Testis (tissue), 3 donors: ENCODE data around the gene AP5Z1. TPM values are rescaled to one million over a fixed set of nuclear protein-coding genes. Genes with fewer than 3 reads are reported as not detected.

Experiments used
- DNase-seq: peaks from one replicate; pipeline ENCODE4 v3.0.0-alpha.2; 2019
- H3K27ac ChIP-seq, 2 donors: fragments of 200-600 bp; sonication (generic); one replicate each; pipeline ENCODE4 v1.5.1; 2019
- H3K27me3 ChIP-seq: fragments of 200-600 bp; sonication (generic); one replicate; pipeline ENCODE4 v1.5.1; 2019
- H3K36me3 ChIP-seq: fragments of 200-600 bp; sonication (generic); one replicate; pipeline ENCODE4 v1.5.1; 2017; ENCODE audit warnings: low read depth; ENCODE audit errors: missing control alignments
- H3K4me1 ChIP-seq: fragments of 200-600 bp; sonication (generic); one replicate; pipeline ENCODE4 v1.5.1; 2019
- H3K4me3 ChIP-seq, 2 donors: fragments of 200-600 bp; sonication (generic); one replicate each; pipeline ENCODE4 v1.5.1; 2017 to 2019
- H3K9me3 ChIP-seq: fragments of 200-600 bp; sonication (generic); one replicate; pipeline ENCODE4 v1.5.1; 2017
- CTCF ChIP-seq, 3 experiments: fragments of 450-650 bp in 2 of 3; fragments of 200-600 bp in 1 of 3; sonication (generic) in 1 of 3; IDR thresholded peaks; one replicate each; pipeline ENCODE4 v1.5.1; 2016 to 2019; ENCODE audit warnings: antibody characterized with exemption in 3 of 3, mild to moderate bottlenecking in 2 of 3, moderate library complexity in 1 of 3
- POLR2A ChIP-seq: fragments of 450-650 bp; IDR thresholded peaks from one replicate; pipeline ENCODE4 v1.6.1; 2017; ENCODE audit warnings: antibody characterized with exemption, mild to moderate bottlenecking, moderate library complexity
- WGBS, 2 donors: methylation state at CpG; one replicate each; pipeline ENCODE4 v1.1.5; 2018; 5-methylcytosine and 5-hydroxymethylcytosine counted together
- intact Hi-C: fragments of 100-400 bp; cut with DNase I; formaldehyde crosslinking; loops from one replicate; pipeline ENCODE4 v1.15.1; 2023; ENCODE audit warnings: low total_unique reads
- polyA plus RNA-seq: library from polyadenylated mRNA; stranded (reverse); fragments of 350-450 nt; fragmentation: Illumina TruSeq; extraction: RNeasy Lipid Tissue Mini Kit (QIAGEN cat#74804); gene quantifications from one replicate; pipeline ENCODE4 v1.2.3, GENCODE V29; 2014; ENCODE audit warnings: low read depth, low replicate concordance; ENCODE audit not compliant: insufficient read depth
- total RNA-seq, 2 donors: library from RNA; depleted of rRNA; stranded (reverse); fragments of >200 nt; gene quantifications; one replicate each; pipeline ENCODE4 v1.2.3, GENCODE V29; 2016

The AP5Z1 gene
- total and polyA plus RNA-seq, 3 donors from 2014 or later: 30.0 to 59.1 (median 47.6) TPM

DNA sequence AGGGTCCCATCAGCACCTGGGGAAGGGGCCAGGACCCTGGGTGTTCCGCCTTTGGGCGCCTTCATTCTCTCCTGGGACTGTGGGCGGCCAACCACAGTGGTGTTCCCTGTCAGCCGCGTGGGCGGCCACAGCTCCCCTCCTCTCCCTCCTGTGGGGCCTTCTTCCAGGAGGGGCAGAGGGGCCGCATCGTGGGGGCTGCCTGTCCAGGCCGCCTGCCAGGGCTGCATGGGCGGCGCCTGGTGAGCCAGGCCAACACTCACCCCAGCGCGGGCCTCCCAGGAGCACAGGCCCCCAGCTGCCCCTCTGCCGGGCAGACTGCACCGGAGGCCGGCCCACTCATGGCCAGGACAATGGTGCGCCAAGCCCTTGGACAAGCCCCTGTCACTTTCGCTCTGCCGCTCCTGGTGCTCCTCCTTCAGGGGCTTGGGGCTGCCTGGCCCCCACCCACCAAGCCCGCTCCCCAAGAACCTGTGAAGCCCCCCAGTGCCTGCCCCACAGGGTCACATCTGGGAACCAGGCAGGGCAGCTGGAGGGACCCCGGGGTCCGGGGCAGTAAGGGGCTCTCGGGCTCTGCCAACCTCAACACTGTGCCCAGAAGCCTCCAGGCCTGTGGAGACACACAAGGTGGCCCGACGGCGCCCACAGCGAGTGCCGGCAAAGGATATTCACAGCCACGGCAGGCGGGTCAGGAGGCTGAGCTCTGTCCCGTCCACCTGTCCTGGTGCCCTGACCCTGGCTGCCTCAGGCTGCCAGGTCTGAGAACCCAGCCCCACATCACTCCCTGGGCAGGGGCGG lies 42.8 kb downstream of the AP5Z1 start:
- H3K27me3 ChIP-seq: no peaks in the 10 kb centered on the region
- no peaks in the 10 kb centered on the region for H3K4me1 ChIP-seq
- WGBS, 2 donors: 90 to 97% methylated on average over 4 to 16 of the region's 32 CpGs
- no peaks in the 10 kb centered on the region for H3K36me3 ChIP-seq
- TF ChIP-seq CTCF (IDR thresholded peaks at IDR 0.05) (no peak), POLR2A (no peak)
- no peak overlapping the region for H3K4me3 ChIP-seq
- no peak overlapping the region for H3K27ac ChIP-seq
- intact Hi-C loops: no loop called here
- DNase-seq: no peak
- H3K9me3 ChIP-seq: no peaks in the 10 kb centered on the region

DNA sequence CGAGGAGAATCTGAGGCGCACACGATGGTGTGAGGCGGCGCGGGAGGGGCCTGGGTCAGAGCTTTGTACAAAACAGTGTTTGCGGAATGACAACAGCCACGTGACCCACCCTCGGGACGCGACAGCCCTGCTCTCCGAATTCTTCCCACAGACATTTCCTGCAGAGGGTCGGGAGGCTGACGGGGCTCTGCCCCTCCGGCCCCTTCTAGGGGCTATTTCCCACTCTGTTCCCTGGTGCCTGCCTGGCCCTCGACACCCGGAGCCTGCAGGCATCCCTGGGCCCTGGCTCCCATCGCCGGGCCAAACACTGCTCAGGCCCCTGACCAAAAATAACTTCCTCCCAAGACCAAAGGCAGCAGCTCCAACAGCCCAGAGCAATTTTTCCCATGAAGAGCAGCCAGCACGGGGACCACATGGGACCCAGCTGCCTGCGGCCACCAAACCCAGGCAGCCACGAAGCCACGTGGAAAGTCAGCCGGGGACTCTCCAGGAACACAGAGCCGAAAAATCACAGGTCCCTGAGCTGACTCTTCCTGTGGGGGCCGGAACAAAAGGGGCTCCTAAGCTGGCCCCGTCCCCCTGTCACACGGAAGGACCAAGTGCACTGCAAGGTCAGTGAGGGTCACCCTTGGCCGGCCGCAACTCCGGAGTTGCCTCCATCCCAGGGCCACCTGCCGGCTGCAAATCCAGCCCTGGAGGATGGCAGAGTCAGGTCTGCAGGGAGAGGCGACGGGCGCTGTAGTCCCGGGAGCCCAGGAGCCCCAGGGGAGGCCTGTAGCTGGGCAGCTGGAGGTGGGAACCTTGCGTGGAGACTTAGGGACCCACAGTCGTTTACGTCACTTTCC lies 44.4 kb downstream of the AP5Z1 start:
- Histone ChIP-seq H3K4me3 (no peak overlapping the region), H3K9me3 (no peaks in the 10 kb centered on the region), H3K27me3 (no peaks in the 10 kb centered on the region), H3K4me1 (peaks cover 3% of the 10 kb centered on the region), H3K27ac (no peak overlapping the region), H3K36me3 (no peaks in the 10 kb centered on the region)
- DNase-seq: no peak
- TF ChIP-seq CTCF (IDR thresholded peaks at IDR 0.05) (no peak), POLR2A (no peak)
- 77 to 82% methylated on average over 22 to 39 of the region's 39 CpGs for WGBS, 2 donors
- intact Hi-C loops: no loop called here

- Histone ChIP-seq H3K9me3 (no peaks in the 10 kb centered on the region), H3K27me3 (no peaks in the 10 kb centered on the region), H3K27ac (no peak overlapping the region), H3K4me1 (peaks cover 3% of the 10 kb centered on the region), H3K36me3 (no peaks in the 10 kb centered on the region), H3K4me3 (no peak overlapping the region)
- 79 to 82% methylated on average over 3 to 19 of the region's 19 CpGs for whole genome bisulfite sequencing, 2 donors
- TF ChIP-seq CTCF (IDR thresholded peaks at IDR 0.05) (no peak), POLR2A (no peak)
- intact Hi-C loops: no loop called here
- no peak for DNase-seq
Observed at GRCh38 chr7:4820405-4820966, 45.1 kb downstream of the AP5Z1 start.

DNA sequence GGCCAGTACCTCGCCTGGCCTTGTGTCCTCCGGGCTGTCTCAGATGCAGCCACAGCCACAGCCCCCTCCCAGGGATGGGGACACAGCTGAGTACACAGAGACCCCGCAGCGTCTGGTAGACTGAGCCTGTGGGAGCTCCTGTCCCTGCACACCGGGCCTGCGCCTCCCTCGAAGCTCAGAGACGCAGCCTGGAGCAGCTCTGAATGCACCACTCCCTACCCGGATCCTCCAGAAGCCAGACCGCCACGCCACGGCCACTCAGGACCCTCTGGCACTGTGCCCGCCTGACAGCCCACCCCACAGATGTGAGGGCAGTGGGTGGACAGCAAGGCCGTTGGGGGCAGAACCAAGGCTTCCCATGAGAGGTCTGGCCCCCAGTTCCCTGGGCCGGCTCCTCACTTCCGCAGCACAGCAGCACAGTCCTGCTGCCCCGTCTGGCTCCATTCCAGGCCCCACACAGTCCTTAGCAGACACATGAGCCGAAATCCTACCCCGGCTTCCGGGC lies 45.6 kb downstream of the AP5Z1 start:
- TF ChIP-seq POLR2A (no peak), CTCF (IDR thresholded peaks at IDR 0.05) (no peak)
- no peak overlapping the region for H3K4me3 ChIP-seq
- H3K27me3 ChIP-seq: no peaks in the 10 kb centered on the region
- no peaks in the 10 kb centered on the region for H3K36me3 ChIP-seq
- no peak for DNase-seq
- no peaks in the 10 kb centered on the region for H3K9me3 ChIP-seq
- intact Hi-C loops: no loop called here
- 91 to 92% methylated on average over 8 to 19 of the region's 20 CpGs for WGBS, 2 donors
- peaks cover 3% of the 10 kb centered on the region for H3K4me1 ChIP-seq
- no peak overlapping the region for H3K27ac ChIP-seq
